DOHH2 (cell line): ENCODE data around the gene PIK3CB.

ENCODE experiments used
- EZH2phosphoT487 ChIP-seq: fragments of 200-600 bp; sonication (generic); IDR thresholded peaks from 2 replicates; pipeline ENCODE4 v1.6.1; 2017; ENCODE audit warnings: borderline replicate concordance, mild to moderate bottlenecking, antibody characterized with exemption, low read length, moderate library complexity, mixed read lengths
- TF ChIP-seq, protein P1 (sequence below): fragments of 200-600 bp; sonication (generic); IDR thresholded peaks from one replicate; pipeline ENCODE4 v1.5.1; 2014; ENCODE audit warnings: antibody characterized with exemption, mild to moderate bottlenecking, low read depth, low read length; ENCODE audit not compliant: poor library complexity, severe bottlenecking

DNA sequence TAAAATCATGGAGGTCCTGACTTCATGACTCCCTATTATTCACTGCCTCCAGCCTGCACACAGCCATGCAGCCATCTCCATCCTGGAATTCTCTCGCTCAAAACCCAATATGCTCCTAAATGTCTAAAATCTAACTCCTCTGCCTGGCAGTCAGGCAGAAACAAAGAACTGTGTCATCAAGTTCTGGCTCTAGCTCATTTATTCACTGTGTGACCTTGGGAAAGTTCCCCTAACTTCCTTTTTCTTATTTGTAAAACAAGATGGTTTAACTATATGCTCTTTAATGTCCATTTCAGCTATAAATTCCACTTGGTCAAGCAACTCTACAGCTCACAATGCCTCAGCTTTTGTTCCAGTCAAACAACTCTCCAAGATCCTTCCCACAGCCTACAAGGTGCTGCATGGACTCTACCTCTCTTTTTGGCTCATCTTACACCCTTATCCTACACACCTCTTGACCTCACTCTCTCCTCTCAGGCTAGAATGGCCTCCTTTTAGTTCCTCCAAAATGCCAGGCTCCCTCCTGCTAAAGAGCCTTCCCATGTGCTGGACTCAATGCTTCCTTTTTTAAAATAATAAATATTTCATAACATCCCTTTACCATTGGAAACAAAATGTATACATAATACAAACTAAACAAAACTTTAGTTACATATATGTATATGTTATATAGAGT, 16.4 kb downstream of the PIK3CB start:
- TF ChIP-seq, protein P1, sequence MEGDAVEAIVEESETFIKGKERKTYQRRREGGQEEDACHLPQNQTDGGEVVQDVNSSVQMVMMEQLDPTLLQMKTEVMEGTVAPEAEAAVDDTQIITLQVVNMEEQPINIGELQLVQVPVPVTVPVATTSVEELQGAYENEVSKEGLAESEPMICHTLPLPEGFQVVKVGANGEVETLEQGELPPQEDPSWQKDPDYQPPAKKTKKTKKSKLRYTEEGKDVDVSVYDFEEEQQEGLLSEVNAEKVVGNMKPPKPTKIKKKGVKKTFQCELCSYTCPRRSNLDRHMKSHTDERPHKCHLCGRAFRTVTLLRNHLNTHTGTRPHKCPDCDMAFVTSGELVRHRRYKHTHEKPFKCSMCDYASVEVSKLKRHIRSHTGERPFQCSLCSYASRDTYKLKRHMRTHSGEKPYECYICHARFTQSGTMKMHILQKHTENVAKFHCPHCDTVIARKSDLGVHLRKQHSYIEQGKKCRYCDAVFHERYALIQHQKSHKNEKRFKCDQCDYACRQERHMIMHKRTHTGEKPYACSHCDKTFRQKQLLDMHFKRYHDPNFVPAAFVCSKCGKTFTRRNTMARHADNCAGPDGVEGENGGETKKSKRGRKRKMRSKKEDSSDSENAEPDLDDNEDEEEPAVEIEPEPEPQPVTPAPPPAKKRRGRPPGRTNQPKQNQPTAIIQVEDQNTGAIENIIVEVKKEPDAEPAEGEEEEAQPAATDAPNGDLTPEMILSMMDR: no peak
- TF ChIP-seq EZH2phosphoT487: no peak
